Smooth muscle cell of the coronary artery (primary cell): ENCODE results near the gene SELE. TPM values are rescaled to one million over a fixed set of nuclear protein-coding genes. Genes with fewer than 3 reads are reported as not detected.

Experiments used
- total RNA-seq: library from RNA; depleted of rRNA; stranded (reverse); fragments of >200 nt; gene quantifications from 2 replicates; pipeline ENCODE4 v1.2.3, GENCODE V29; 2014; ENCODE audit warnings: low replicate concordance

Gene SELE
- total RNA-seq = 0.45 TPM in 1 of 2 replicates, not detected in the other

GRCh38 chr1:169733924-169734323 is at the start of gene SELE:
TSS of gene SELE (minus strand) at chr1:169734079. CDS start at chr1:169733612, 467 bp downstream.

GRCh38 chr1:169711469-169712308 is 22.2 kb downstream of the SELE start, which contains the start of gene SELL:
TSS of gene SELL (minus strand) at chr1:169711620. CDS start at chr1:169711498, 122 bp downstream.

Other genes with a start within 250 kb of the SELE start
- gene SLC19A2, start 248.1 kb downstream of the SELE start, total RNA-seq = 6.8 and 11.0 TPM in 2 replicates
- under 0.01 TPM in 1 of 2 replicates, not detected in the other for gene F5, start 147.6 kb downstream of the SELE start, total RNA-seq
- gene SELP, start 104.0 kb downstream of the SELE start, total RNA-seq = 1.7 TPM in 1 of 2 replicates, not detected in the other
- gene SELL, start 22.5 kb downstream of the SELE start, total RNA-seq = 2.3 TPM in 1 of 2 replicates, not detected in the other
- 2.1 and 6.9 TPM in 2 replicates for gene METTL18, start 60.8 kb upstream of the SELE start, total RNA-seq
- 5.9 and 10.9 TPM in 2 replicates for gene SCYL3, start 159.8 kb upstream of the SELE start, total RNA-seq